ENCODE data around the gene FLT3.

FLT3 gene

DNA sequence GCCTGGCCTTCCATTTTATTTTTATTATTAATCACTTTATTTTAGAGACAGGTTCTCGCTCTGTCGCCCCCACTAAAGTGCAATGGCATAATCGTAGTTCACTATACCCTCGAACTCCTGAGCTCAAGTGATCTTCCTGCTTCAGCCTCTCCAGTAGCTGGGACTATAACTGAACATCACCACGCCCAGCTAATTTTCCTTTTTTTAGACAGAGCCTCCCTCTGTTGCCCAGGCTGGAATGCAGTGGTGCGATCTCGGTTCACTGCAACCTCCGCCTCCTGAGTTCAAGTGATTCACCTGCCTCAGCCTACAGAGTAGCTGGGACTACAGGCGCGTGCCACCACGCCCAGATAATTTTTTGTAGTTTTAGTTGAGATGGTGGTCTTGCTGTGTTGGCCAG, 31.3 kb upstream of the FLT3 start:
- no peak for DNase-seq (ENCODE audit: low spot score)
- Histone ChIP-seq H3K9me3 (ENCODE audit: severe bottlenecking) (no peaks in the 10 kb centered on the region), H3K27ac (ENCODE audit: poor library complexity, severe bottlenecking) (no peak overlapping the region), H3K36me3 (ENCODE audit: low read depth) (no peaks in the 10 kb centered on the region), H3K4me1 (ENCODE audit: insufficient read depth, poor library complexity, severe bottlenecking) (no peaks in the 10 kb centered on the region), H3K27me3 (ENCODE audit: insufficient read depth, poor library complexity, severe bottlenecking) (no peaks in the 10 kb centered on the region), H3K4me3 (ENCODE audit: severe bottlenecking) (no peak overlapping the region)
- TF ChIP-seq, protein P1, sequence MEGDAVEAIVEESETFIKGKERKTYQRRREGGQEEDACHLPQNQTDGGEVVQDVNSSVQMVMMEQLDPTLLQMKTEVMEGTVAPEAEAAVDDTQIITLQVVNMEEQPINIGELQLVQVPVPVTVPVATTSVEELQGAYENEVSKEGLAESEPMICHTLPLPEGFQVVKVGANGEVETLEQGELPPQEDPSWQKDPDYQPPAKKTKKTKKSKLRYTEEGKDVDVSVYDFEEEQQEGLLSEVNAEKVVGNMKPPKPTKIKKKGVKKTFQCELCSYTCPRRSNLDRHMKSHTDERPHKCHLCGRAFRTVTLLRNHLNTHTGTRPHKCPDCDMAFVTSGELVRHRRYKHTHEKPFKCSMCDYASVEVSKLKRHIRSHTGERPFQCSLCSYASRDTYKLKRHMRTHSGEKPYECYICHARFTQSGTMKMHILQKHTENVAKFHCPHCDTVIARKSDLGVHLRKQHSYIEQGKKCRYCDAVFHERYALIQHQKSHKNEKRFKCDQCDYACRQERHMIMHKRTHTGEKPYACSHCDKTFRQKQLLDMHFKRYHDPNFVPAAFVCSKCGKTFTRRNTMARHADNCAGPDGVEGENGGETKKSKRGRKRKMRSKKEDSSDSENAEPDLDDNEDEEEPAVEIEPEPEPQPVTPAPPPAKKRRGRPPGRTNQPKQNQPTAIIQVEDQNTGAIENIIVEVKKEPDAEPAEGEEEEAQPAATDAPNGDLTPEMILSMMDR (IDR thresholded peaks at IDR 0.05; ENCODE audit: poor library complexity, severe bottlenecking), result no peak
- no peak; the same call in 2 of the 3 replicates for ATAC-seq (ENCODE audit: low read depth)

DNA sequence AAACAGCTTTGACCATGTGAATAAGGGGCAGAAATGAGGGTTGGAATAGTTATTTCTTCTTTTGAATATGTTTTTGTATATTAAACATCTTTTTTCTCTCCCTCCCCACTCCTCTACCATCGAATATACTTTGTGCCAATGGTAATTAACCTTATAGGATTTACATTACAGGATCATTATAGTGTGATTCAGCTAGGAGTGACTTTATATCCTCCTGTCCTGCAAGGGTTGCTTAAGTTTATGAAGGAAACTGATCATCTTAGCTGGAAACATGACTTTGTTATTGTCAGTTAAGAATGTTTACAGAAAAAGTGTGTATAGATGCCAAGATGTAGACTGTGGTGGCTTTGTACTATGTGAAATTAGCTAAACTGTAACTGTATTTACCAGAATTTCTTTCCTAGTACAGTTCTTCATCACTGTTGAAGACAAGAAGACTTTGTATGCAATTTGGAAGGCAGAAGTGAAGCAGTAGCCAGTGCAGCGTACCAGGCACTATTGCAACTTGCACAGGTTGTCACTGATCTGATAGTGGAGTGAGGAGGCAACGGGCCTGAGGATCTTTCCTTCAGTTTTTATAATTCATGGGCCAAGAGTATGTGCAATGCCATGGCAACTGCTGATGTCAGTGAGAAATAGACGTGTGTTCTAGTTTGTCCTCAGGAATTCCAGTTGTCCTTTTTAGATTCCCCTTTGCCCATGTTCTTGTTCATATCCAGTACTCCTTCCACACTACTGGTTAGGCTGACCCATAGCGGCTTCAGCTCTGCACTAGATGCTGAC, 29.7 kb upstream of the FLT3 start:
- Histone ChIP-seq H3K4me3 (ENCODE audit: severe bottlenecking) (no peak overlapping the region), H3K27me3 (ENCODE audit: insufficient read depth, poor library complexity, severe bottlenecking) (no peaks in the 10 kb centered on the region), H3K27ac (ENCODE audit: poor library complexity, severe bottlenecking) (no peak overlapping the region), H3K4me1 (ENCODE audit: insufficient read depth, poor library complexity, severe bottlenecking) (no peaks in the 10 kb centered on the region), H3K36me3 (ENCODE audit: low read depth) (no peaks in the 10 kb centered on the region), H3K9me3 (ENCODE audit: severe bottlenecking) (no peaks in the 10 kb centered on the region)
- TF ChIP-seq, protein P1 (IDR thresholded peaks at IDR 0.05; ENCODE audit: poor library complexity, severe bottlenecking), result no peak
- no peak for ATAC-seq (ENCODE audit: low read depth)
- DNase-seq (ENCODE audit: low spot score), result no peak

DNA sequence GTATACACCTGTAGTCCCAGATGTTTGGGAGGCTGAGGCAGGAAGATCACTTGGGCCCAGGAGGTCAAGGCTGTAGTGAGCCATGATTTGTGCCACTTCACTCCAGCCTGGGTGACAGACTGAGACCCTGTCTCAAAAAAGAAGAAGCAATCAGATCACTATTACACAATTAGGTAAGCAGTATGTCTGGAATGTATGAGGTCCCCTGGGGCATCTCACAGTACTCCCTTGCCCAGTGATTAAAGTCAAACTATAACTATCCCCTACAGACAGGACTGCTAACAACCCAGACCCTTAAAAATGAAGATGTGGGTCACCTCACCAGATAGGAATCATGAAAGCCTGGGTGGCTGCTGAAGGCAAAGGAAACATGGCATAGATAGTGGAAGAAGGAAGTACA, 28.6 kb upstream of the FLT3 start:
- no peak overlapping the region for H3K4me3 ChIP-seq (ENCODE audit: severe bottlenecking)
- H3K36me3 ChIP-seq (ENCODE audit: low read depth), result no peaks in the 10 kb centered on the region
- no peaks in the 10 kb centered on the region for H3K4me1 ChIP-seq (ENCODE audit: insufficient read depth, poor library complexity, severe bottlenecking)
- H3K9me3 ChIP-seq (ENCODE audit: severe bottlenecking), result no peaks in the 10 kb centered on the region
- H3K27me3 ChIP-seq (ENCODE audit: insufficient read depth, poor library complexity, severe bottlenecking), result no peaks in the 10 kb centered on the region
- DNase-seq (ENCODE audit: low spot score), result no peak
- no peak for ATAC-seq (ENCODE audit: low read depth)
- no peak overlapping the region for H3K27ac ChIP-seq (ENCODE audit: poor library complexity, severe bottlenecking)
- TF ChIP-seq, protein P1 (IDR thresholded peaks at IDR 0.05; ENCODE audit: poor library complexity, severe bottlenecking), result no peak

DNA sequence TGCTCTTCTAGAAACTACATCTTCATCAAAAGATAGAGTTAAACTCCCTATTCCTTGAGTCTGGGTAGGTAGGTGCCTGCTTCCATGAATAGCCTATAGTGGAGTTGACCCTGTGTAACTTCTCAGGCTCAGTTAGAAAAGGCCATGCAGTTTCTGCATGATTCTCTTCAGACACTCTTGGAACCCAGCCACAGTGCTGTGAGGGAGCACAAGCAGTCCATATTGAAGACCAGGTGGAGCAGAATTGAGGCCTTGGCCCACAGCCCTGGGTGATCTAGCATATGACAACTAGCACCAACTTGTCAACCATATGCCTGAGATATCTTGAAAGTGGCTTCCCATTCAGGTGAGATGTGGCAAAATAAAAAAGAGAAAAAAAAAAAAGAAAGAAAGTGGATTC, 27.7 kb upstream of the FLT3 start:
- TF ChIP-seq, protein P1 (IDR thresholded peaks at IDR 0.05; ENCODE audit: poor library complexity, severe bottlenecking), result no peak
- no peaks in the 10 kb centered on the region for H3K27me3 ChIP-seq (ENCODE audit: insufficient read depth, poor library complexity, severe bottlenecking)
- no peaks in the 10 kb centered on the region for H3K4me1 ChIP-seq (ENCODE audit: insufficient read depth, poor library complexity, severe bottlenecking)
- H3K36me3 ChIP-seq (ENCODE audit: low read depth), result no peaks in the 10 kb centered on the region
- no peak for ATAC-seq (ENCODE audit: low read depth)
- no peaks in the 10 kb centered on the region for H3K9me3 ChIP-seq (ENCODE audit: severe bottlenecking)
- H3K4me3 ChIP-seq (ENCODE audit: severe bottlenecking), result no peak overlapping the region
- H3K27ac ChIP-seq (ENCODE audit: poor library complexity, severe bottlenecking), result no peak overlapping the region
- no peak for DNase-seq (ENCODE audit: low spot score)

DNA sequence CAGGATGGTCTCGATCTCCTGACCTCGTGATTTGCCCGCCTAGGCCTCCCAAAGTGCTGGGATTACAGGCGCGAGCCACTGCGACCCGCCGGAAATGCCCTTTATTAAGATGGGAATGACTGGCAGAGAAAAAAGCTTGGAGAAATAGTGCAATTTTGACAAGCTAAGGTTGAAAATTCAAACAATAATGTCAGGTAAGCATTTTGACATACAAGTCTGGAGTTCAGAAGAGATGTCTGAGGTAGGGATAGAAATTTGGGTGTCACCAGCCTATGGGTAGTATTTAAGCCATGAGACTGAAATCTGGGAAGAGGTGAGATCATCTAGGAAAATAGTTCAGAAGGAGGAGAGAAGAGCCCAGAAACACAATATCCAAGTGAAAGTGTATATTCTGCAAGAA, 20.8 kb upstream of the FLT3 start:
- H3K4me1 ChIP-seq (ENCODE audit: insufficient read depth, poor library complexity, severe bottlenecking), result no peaks in the 10 kb centered on the region
- no peak overlapping the region for H3K4me3 ChIP-seq (ENCODE audit: severe bottlenecking)
- H3K9me3 ChIP-seq (ENCODE audit: severe bottlenecking), result no peaks in the 10 kb centered on the region
- DNase-seq (ENCODE audit: low spot score), result no peak
- H3K27me3 ChIP-seq (ENCODE audit: insufficient read depth, poor library complexity, severe bottlenecking), result no peaks in the 10 kb centered on the region
- no peaks in the 10 kb centered on the region for H3K36me3 ChIP-seq (ENCODE audit: low read depth)
- no peak for ATAC-seq (ENCODE audit: low read depth)
- TF ChIP-seq, protein P1 (IDR thresholded peaks at IDR 0.05; ENCODE audit: poor library complexity, severe bottlenecking), result no peak
- H3K27ac ChIP-seq (ENCODE audit: poor library complexity, severe bottlenecking), result no peak overlapping the region

Measured in RWPE2 (cell line).